A673 (cell line): ENCODE results near the gene INCA1. TPM values are rescaled to one million over a fixed set of nuclear protein-coding genes. Genes with fewer than 3 reads are reported as not detected.

Experiments used
- BruUV-seq: library from RNA; stranded (reverse); fragments of 400-500 nt; replicated peaks from 2 replicates; lab custom pipeline; 2021; lab: Mats Ljungman, UMichigan
- CTCF ChIA-PET: fragments of 300-600 bp; sonication (Branson Sonifier 250); formaldehyde crosslinking; loops from one replicate; lab custom pipeline; 2022; ENCODE audit warnings: antibody characterized with exemption; lab: Charles Lee
- POLR2A ChIA-PET: fragments of 300-600 bp; sonication (Branson Sonifier 250); formaldehyde crosslinking; loops from one replicate; lab custom pipeline; 2022; ENCODE audit warnings: antibody characterized with exemption; ENCODE audit not compliant: low non-redundant PET; lab: Charles Lee
- DNase-seq: peaks from one replicate; pipeline ENCODE4 v3.0.0-alpha.2; 2015; ENCODE audit warnings: low spot score
- H3K27ac ChIP-seq: fragments of 200-600 bp; sonication (generic); 2 replicates; pipeline ENCODE4 v1.5.1; 2016; ENCODE audit warnings: mixed run types, low read depth, mild to moderate bottlenecking, mixed read lengths, antibody characterized with exemption, low read length; ENCODE audit not compliant: poor library complexity, severe bottlenecking
- H3K27me3 ChIP-seq: fragments of 200-600 bp; sonication (generic); replicated peaks from 2 replicates; pipeline ENCODE4 v1.6.1; 2017; ENCODE audit warnings: mixed run types, low read depth, mild to moderate bottlenecking, mixed read lengths, antibody characterized with exemption, low read length; ENCODE audit not compliant: insufficient read depth, poor library complexity
- H3K36me3 ChIP-seq: fragments of 200-600 bp; sonication (generic); 2 replicates; pipeline ENCODE4 v1.6.1; 2016; ENCODE audit warnings: mixed run types, mild to moderate bottlenecking, mixed read lengths, antibody characterized with exemption, low read length; ENCODE audit not compliant: insufficient read depth, poor library complexity, severe bottlenecking
- H3K4me1 ChIP-seq: fragments of 200-600 bp; sonication (generic); 2 replicates; pipeline ENCODE4 v1.6.1; 2017; ENCODE audit warnings: mixed run types, mild to moderate bottlenecking, mixed read lengths, antibody characterized with exemption, low read length; ENCODE audit not compliant: insufficient read depth, poor library complexity, severe bottlenecking
- H3K4me3 ChIP-seq: fragments of 200-600 bp; sonication (generic); 2 replicates; pipeline ENCODE4 v1.5.1; 2016; ENCODE audit warnings: low read depth, mixed run types, mild to moderate bottlenecking, mixed read lengths, low read length; ENCODE audit not compliant: poor library complexity, severe bottlenecking
- H3K9me3 ChIP-seq: fragments of 200-600 bp; sonication (generic); 2 replicates; pipeline ENCODE4 v1.6.1; 2016; ENCODE audit warnings: mixed run types, low read depth, mild to moderate bottlenecking, mixed read lengths, antibody characterized with exemption, low read length; ENCODE audit not compliant: poor library complexity, severe bottlenecking
- CTCF ChIP-seq: fragments of 300-800, 200-600 bp; sonication (generic); conservative IDR thresholded peaks from 2 replicates; pipeline ENCODE4 v1.5.1; 2017; ENCODE audit warnings: low read depth, mild to moderate bottlenecking, antibody characterized with exemption, low read length, moderate library complexity, mixed read lengths
- EZH2 ChIP-seq: fragments of 200-600 bp; sonication (generic); IDR thresholded peaks from 2 replicates; pipeline ENCODE4 v1.6.1; 2017; ENCODE audit warnings: borderline replicate concordance, low read depth, mild to moderate bottlenecking, mixed read lengths, antibody characterized with exemption, low read length; ENCODE audit not compliant: poor library complexity, severe bottlenecking
- intact Hi-C: fragments of 100-400 bp; cut with micrococcal nuclease; formaldehyde crosslinking; loops from one replicate; pipeline ENCODE4 v1.10.0; 2022; ENCODE audit not compliant: unreplicated experiment
- total RNA-seq: library from RNA; stranded (reverse); gene quantifications from 2 replicates; pipeline ENCODE4 v1.2.3, GENCODE V29; 2021

The INCA1 gene
- total RNA-seq, 1 experiment from 2014 or later = 0.62 TPM

- TF ChIP-seq CTCF = no peak
- no peak for TF ChIP-seq EZH2
- Histone ChIP-seq H3K27ac (peak overlapping the region; percentile 92), H3K4me1 (peaks cover 28% of the 10 kb centered on the region), H3K9me3 (no peaks in the 10 kb centered on the region), H3K27me3 (no peaks in the 10 kb centered on the region), H3K36me3 (peaks cover 6% of the 10 kb centered on the region), H3K4me3 (peak overlapping the region; percentile 93)
- intact Hi-C loops = no loop called here
- POLR2A ChIA-PET = no interaction called here
- CTCF ChIA-PET = no interaction called here
- no TSS peak for BruUV-seq
- no peak for DNase-seq
These were observed 1.6 kb upstream of the INCA1 start for GRCh38 chr17:4998732-4999429.

DNA sequence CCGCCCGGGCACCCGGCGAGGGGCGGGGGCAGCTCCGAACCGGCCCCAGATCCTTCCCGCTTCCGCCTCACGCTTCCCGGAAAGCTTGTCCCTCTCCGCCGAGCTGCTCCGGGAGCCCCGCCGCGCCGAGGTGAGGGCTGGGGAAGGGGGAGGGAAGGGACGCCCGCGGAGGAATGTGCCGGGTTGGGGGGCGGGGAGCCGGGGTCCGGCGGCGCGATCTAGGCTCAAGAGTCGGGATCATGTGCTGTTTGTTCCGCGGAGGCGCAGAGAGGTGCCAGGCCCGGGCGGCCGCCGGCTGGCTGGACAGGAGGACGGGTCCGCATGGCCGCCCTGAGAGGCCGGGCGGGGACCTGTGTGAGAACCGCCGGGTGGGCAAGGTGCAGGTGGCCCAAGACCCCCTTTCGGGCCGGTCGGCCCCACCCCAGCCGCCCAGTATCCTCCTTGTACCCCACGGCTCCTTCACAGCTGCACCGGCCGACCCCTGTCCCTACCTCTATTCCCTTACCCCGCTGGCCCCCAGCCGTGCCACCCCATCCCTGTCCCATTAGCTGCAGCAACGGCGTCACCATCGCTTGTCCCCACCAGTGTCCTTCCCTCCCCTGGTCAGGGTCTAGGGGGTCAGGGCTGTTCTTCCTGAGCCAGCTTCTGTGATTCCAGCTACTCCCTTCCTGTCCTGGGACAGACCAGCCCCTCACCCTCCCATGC, 857 bp upstream of the INCA1 start:
- Histone ChIP-seq H3K4me3 (peak overlapping the region; percentile 93), H3K27ac (peak overlapping the region; percentile 92), H3K36me3 (no peaks in the 10 kb centered on the region), H3K4me1 (peaks cover 28% of the 10 kb centered on the region), H3K27me3 (no peaks in the 10 kb centered on the region), H3K9me3 (no peaks in the 10 kb centered on the region)
- ChIA-PET POLR2A (interaction anchor here (0.5 kb wide), 1 partner anchor 201 kb away, joined by 4 read pairs; no protein-coding TSS in a partner anchor), CTCF (interaction anchor here (0.6 kb wide), 1 partner anchor 36 kb away, joined by 7 read pairs; no protein-coding TSS in a partner anchor)
- intact Hi-C loops = no loop called here
- BruUV-seq = no TSS peak
- DNase-seq = no peak
- no peak for TF ChIP-seq EZH2
- TF ChIP-seq CTCF = no peak

- no peaks in the 10 kb centered on the region for H3K9me3 ChIP-seq
- peak; percentile 62 for DNase-seq
- H3K27me3 ChIP-seq = no peaks in the 10 kb centered on the region
- POLR2A ChIA-PET = no interaction called here
- H3K36me3 ChIP-seq = no peaks in the 10 kb centered on the region
- CTCF ChIA-PET = no interaction called here
- TF ChIP-seq EZH2 (no peak), CTCF (no peak)
- peaks cover 16% of the 10 kb centered on the region for H3K4me1 ChIP-seq
- BruUV-seq = no TSS peak
- H3K27ac ChIP-seq = no peak overlapping the region
- intact Hi-C loops = no loop called here
- no peak overlapping the region for H3K4me3 ChIP-seq
These were observed 3.2 kb downstream of the INCA1 start for GRCh38 chr17:4994081-4994595.
